Peyer's patch (tissue), 4 donors: ENCODE data around the gene ZC2HC1B. TPM values are rescaled to one million over a fixed set of nuclear protein-coding genes. Genes with fewer than 3 reads are reported as not detected.

Experiments
- DNase-seq, 3 donors: peaks; one replicate each; pipeline ENCODE4 v3.0.0-alpha.2; 2017 to 2019
- H3K27ac ChIP-seq, 4 donors: fragments of 200-600 bp; sonication (generic); one replicate each; pipeline ENCODE4 v1.5.1; 2016 to 2019
- H3K27me3 ChIP-seq, 2 donors: fragments of 200-600 bp; sonication (generic); one replicate each; pipeline ENCODE4 v1.5.1; 2019
- H3K36me3 ChIP-seq, 3 donors: fragments of 200-600 bp; sonication (generic); one replicate each; pipeline ENCODE4 v1.5.1; 2016 to 2019
- H3K4me1 ChIP-seq, 4 donors: fragments of 200-600 bp; sonication (generic); one replicate each; pipeline ENCODE4 v1.5.1; 2016 to 2019
- H3K4me3 ChIP-seq, 4 donors: fragments of 200-600 bp; sonication (generic); 1 replicate in 3 of 4; 2 replicates in 1 of 4; pipeline ENCODE4 v1.5.1; 2016 to 2019; ENCODE audit warnings: mild to moderate bottlenecking in 1 of 4
- H3K9me3 ChIP-seq, 4 donors: fragments of 200-600 bp; sonication (generic); one replicate each; pipeline ENCODE4 v1.5.1; 2016 to 2019; ENCODE audit warnings: mild to moderate bottlenecking in 1 of 4
- POLR2A ChIP-seq, 2 donors: fragments of 450-650 bp; IDR thresholded peaks; one replicate each; pipeline ENCODE4 v1.5.1; 2017; ENCODE audit warnings: antibody characterized with exemption in 2 of 2, mild to moderate bottlenecking in 2 of 2, moderate library complexity in 2 of 2
- total RNA-seq, 4 donors: library from RNA; depleted of rRNA; stranded (reverse); fragments of >200 nt; gene quantifications; one replicate each; pipeline ENCODE4 v1.1.0, GENCODE V29; 2016
- TF ChIP-seq, protein P1 (sequence below), 6 experiments: fragments of 450-650 bp in 4 of 6; fragments of 200-600 bp in 2 of 6; sonication (generic) in 1 of 6; IDR thresholded peaks; one replicate each; pipeline ENCODE4 v1.5.1; 2017 to 2019; ENCODE audit warnings: antibody characterized with exemption in 6 of 6, mild to moderate bottlenecking in 3 of 6, moderate library complexity in 1 of 6

ZC2HC1B gene, protein sequence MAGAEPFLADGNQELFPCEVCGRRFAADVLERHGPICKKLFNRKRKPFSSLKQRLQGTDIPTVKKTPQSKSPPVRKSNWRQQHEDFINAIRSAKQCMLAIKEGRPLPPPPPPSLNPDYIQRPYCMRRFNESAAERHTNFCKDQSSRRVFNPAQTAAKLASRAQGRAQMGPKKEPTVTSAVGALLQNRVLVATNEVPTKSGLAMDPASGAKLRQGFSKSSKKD
- total RNA-seq = not detected

DNA sequence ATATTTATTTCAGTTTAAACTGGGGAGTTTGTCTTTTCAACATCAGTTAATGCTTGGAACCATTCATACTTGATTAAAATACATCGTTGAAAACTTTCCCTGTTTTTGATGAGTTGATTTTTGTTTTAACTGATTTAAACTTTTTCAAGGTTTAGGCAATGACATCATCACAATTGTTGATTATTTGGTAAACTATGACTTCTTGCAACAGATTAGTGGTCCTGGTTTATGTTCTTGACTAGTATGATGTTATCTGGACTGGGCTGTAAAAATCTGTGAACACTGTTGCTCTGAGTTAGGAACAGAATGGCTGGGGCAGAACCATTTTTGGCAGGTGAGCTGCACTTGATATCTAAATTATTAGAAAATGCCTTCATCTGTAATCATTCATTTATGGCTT, at the start of gene ZC2HC1B:
Gene ZC2HC1B (plus strand): TSS at position 241 of the 400 bp plus-strand sequence. CDS start 66 bp downstream, at position 307.
- Histone ChIP-seq H3K9me3 (no peaks in the 10 kb centered on the region), H3K36me3 (peaks cover 0 to 57% (median 0%) of the 10 kb centered on the region in 3 donors), H3K27me3 (no peaks in the 10 kb centered on the region), H3K4me3 (no peak within 1 kb of the TSS), H3K27ac (peak within 1 kb of the TSS in 1 of 4 donors; percentile 37), H3K4me1 (no peaks in the 10 kb centered on the region)
- DNase-seq = no peak
- no peak for TF ChIP-seq POLR2A (IDR thresholded peaks at IDR 0.05)
- TF ChIP-seq, protein P1, sequence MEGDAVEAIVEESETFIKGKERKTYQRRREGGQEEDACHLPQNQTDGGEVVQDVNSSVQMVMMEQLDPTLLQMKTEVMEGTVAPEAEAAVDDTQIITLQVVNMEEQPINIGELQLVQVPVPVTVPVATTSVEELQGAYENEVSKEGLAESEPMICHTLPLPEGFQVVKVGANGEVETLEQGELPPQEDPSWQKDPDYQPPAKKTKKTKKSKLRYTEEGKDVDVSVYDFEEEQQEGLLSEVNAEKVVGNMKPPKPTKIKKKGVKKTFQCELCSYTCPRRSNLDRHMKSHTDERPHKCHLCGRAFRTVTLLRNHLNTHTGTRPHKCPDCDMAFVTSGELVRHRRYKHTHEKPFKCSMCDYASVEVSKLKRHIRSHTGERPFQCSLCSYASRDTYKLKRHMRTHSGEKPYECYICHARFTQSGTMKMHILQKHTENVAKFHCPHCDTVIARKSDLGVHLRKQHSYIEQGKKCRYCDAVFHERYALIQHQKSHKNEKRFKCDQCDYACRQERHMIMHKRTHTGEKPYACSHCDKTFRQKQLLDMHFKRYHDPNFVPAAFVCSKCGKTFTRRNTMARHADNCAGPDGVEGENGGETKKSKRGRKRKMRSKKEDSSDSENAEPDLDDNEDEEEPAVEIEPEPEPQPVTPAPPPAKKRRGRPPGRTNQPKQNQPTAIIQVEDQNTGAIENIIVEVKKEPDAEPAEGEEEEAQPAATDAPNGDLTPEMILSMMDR (IDR thresholded peaks at IDR 0.05) = no peak

DNA sequence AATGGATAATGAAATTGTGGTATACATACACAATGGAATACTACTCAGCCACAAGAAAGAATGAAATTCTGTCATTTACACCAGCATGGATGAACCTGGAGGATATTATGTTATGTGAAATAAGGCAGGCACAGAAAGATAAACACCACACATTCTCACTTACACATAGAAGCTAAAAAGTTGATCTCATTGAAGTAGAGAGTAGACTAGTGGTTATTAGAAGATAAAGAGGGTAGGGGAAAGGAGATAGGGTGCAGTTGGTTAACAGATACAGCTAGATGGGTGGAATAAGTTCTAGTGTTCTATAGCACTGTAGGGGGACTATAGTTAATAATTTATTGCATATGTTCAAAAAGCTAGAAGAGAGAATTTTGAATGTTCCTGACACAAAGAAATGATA, 46.7 kb upstream of the ZC2HC1B start:
- Histone ChIP-seq H3K4me3 (no peak overlapping the region), H3K9me3 (no peaks in the 10 kb centered on the region), H3K27me3 (no peaks in the 10 kb centered on the region), H3K4me1 (no peaks in the 10 kb centered on the region), H3K27ac (no peak overlapping the region), H3K36me3 (no peaks in the 10 kb centered on the region)
- no peak for DNase-seq
- TF ChIP-seq, protein P1 (IDR thresholded peaks at IDR 0.05) = no peak
- no peak for TF ChIP-seq POLR2A (IDR thresholded peaks at IDR 0.05)

DNA sequence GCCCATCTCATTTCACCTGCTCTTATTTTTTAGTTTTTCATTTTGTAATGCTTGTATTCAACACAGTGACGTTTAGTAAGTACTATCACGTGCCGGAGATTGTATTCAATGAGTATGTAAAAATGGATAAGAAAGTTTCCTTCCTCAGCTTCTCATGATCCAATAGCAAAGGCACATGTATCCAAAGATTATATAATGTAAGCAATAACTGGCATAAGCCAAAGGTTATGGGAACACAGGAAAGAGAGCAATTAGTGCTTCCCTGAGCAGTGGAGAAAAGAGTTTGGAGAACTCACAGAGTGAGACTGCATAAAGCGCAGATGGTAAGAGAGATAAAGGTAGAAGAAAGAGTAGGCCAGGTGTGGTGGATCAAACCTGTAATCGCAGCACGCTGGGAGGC, 42.9 kb upstream of the ZC2HC1B start:
- Histone ChIP-seq H3K27ac (no peak overlapping the region), H3K4me1 (no peaks in the 10 kb centered on the region), H3K9me3 (no peaks in the 10 kb centered on the region), H3K36me3 (no peaks in the 10 kb centered on the region), H3K4me3 (no peak overlapping the region), H3K27me3 (no peaks in the 10 kb centered on the region)
- no peak for TF ChIP-seq POLR2A (IDR thresholded peaks at IDR 0.05)
- TF ChIP-seq, protein P1 (IDR thresholded peaks at IDR 0.05) = no peak
- no peak for DNase-seq

DNA sequence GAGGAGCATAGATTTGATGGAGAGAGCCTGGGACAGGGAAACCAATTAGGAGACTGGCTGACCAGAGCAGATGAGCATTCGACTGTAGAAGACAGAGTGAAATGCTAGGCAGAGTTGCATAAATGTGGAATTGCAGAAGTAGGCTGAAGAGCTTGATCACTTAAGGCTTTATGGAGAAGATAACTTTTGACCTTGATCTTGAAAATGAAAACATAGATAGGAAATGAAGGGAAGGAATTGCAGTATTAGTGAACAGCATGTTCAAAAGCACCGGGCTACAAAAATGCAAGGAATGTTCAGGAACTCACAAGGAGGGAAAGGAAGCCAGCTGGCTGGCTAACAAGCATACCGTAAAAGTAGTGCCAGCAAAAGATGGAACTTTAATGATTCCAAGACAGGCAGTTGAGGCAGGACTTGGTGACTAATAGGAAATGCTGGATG, 41.7 kb upstream of the ZC2HC1B start:
- no peak for DNase-seq

DNA sequence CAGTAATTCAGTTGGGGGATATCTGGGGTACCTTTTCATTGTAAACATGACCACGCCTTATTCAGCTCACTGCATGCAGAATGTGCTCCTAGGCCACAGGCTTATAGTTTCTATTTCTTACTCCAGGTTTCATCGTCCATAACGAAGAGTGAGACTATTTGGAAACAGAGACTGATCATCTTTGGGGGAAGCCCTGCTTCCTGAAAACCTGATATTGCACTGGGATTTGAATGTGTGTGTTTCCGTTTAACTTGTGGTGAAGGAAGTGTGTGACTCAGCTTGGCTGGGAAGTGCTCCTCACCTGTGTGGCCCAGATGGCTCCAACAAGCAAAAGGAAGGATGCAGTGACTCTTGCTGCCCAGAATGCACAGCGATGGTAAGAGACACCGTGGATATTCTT, 40.7 kb upstream of the ZC2HC1B start:
- Histone ChIP-seq H3K27ac (no peak overlapping the region), H3K27me3 (no peaks in the 10 kb centered on the region), H3K4me3 (no peak overlapping the region), H3K9me3 (no peaks in the 10 kb centered on the region), H3K36me3 (no peaks in the 10 kb centered on the region), H3K4me1 (no peaks in the 10 kb centered on the region)
- TF ChIP-seq, protein P1 (IDR thresholded peaks at IDR 0.05) = no peak
- TF ChIP-seq POLR2A (IDR thresholded peaks at IDR 0.05) = no peak
- no peak for DNase-seq

More for the DNA sequence above, 41.7 kb upstream of the ZC2HC1B start:
- Histone ChIP-seq H3K27me3 (no peaks in the 10 kb centered on the region), H3K9me3 (no peaks in the 10 kb centered on the region), H3K36me3 (no peaks in the 10 kb centered on the region), H3K27ac (no peak overlapping the region), H3K4me3 (no peak overlapping the region), H3K4me1 (no peaks in the 10 kb centered on the region)
- TF ChIP-seq POLR2A (IDR thresholded peaks at IDR 0.05) = no peak
- TF ChIP-seq, protein P1 (IDR thresholded peaks at IDR 0.05) = no peak
